Fibroblast of skin of back (primary cell): ENCODE measurements around the gene ABR.
"Not testable (repeated sequence)": the region's sequence is repeated elsewhere in the genome, so short reads cannot be mapped to it uniquely, and the experiment has no call there.

Experiments used
- DNase-seq: peaks from one replicate; pipeline ENCODE4 v3.0.0-alpha.2; 2013

Gene ABR

GRCh38 chr17:1173432-1174262, 6.1 kb downstream of the ABR start:
- no peak for DNase-seq

- no peak for DNase-seq
Observed at GRCh38 chr17:1171953-1172352, 7.8 kb downstream of the ABR start.

- no peak for DNase-seq
Observed at GRCh38 chr17:1170739-1171138, 9.0 kb downstream of the ABR start.

GRCh38 chr17:1169929-1170312, 9.9 kb downstream of the ABR start:
- DNase-seq = no peak

GRCh38 chr17:1169221-1169928, 10.4 kb downstream of the ABR start:
- DNase-seq = no peak

GRCh38 chr17:1168533-1169220, 11.1 kb downstream of the ABR start:
- no peak for DNase-seq

- DNase-seq = no peak
Observed at GRCh38 chr17:1166276-1166675, 13.5 kb downstream of the ABR start.

GRCh38 chr17:1165836-1166235, 13.9 kb downstream of the ABR start:
- no peak for DNase-seq

GRCh38 chr17:1164935-1165556, 14.7 kb downstream of the ABR start:
- no peak for DNase-seq

- no peak for DNase-seq
Observed at GRCh38 chr17:1162116-1162855, 17.5 kb downstream of the ABR start.

- DNase-seq = no peak
Observed at GRCh38 chr17:1160591-1161390, 19.0 kb downstream of the ABR start.

- DNase-seq = peak; percentile 59
Observed at GRCh38 chr17:1159431-1160180, 20.2 kb downstream of the ABR start.

- DNase-seq = peak; percentile 84
Observed at GRCh38 chr17:1158879-1159278, 20.9 kb downstream of the ABR start.

- no peak for DNase-seq
Observed at GRCh38 chr17:1156864-1157263, 22.9 kb downstream of the ABR start.

- no peak for DNase-seq
Observed at GRCh38 chr17:1154704-1155103, 25.1 kb downstream of the ABR start.

GRCh38 chr17:1153795-1154546, 25.8 kb downstream of the ABR start:
- DNase-seq = peak; percentile 68

- DNase-seq = not testable (repeated sequence)
Observed at GRCh38 chr17:1152582-1152981, 27.2 kb downstream of the ABR start.

- no peak for DNase-seq
Observed at GRCh38 chr17:1150863-1151600, 28.7 kb downstream of the ABR start.

- DNase-seq = no peak
Observed at GRCh38 chr17:1149869-1150268, 29.9 kb downstream of the ABR start.
